ENCODE data around the gene UGT1A10. TPM values are rescaled to one million over a fixed set of nuclear protein-coding genes. Genes with fewer than 3 reads are reported as not detected.

Gene UGT1A10
- total and polyA plus RNA-seq, 2 of the 13 experiments (the other 11 are each of a cell fraction or from before 2014, with no cell fraction given), result not detected

GRCh38 chr2:233605680-233606079, 30.6 kb upstream of the UGT1A10 start:
- Histone ChIP-seq H3K4me2 (ENCODE audit: low read depth, low read length) (no peak overlapping the region), H3K4me3 (replicated peaks in 1 of 3; ENCODE audit: insufficient read depth in 1 of 3, low read depth in 2 of 3, low read length in 3 of 3) (no peak overlapping the region), H3K9me3 (ENCODE audit: low read length) (no peaks in the 10 kb centered on the region), H2AFZ (ENCODE audit: low read length) (no peak overlapping the region), H3K4me1 (ENCODE audit: insufficient read depth, low read length) (peaks cover 9% of the 10 kb centered on the region), H4K20me1 (ENCODE audit: insufficient read depth, low read length) (no peaks in the 10 kb centered on the region), H3K27ac (ENCODE audit: extremely low read length, insufficient read depth, low read length) (no peak overlapping the region), H3K27me3 (ENCODE audit: control insufficient read depth in 1 of 2, insufficient read depth in 2 of 2, low read length in 2 of 2) (0 out of 5 replicates have a peak, but pooled peaks cover 0 to 1% of the 10 kb centered on the region in 2 experiments), H3K9ac (ENCODE audit: insufficient read depth, low read depth, low read length) (no peak overlapping the region), H3K36me3 (replicated peaks in 1 of 2; ENCODE audit: control insufficient read depth in 1 of 2, insufficient read depth in 2 of 2, low read length in 2 of 2) (no peaks in the 10 kb centered on the region), H3K79me2 (ENCODE audit: insufficient read depth, low read length) (no peaks in the 10 kb centered on the region)
- no peak for ATAC-seq
- BruUV-seq (replicated peaks), result no TSS peak
- 27% methylated on average over 1 of the region's 1 CpG for WGBS (ENCODE audit: low lambda C conversion rate)
- ChIA-PET CTCF (ENCODE audit: low intra/inter-chr PET ratio, low total read pairs) (no interaction called here), POLR2A (no interaction called here)
- in situ Hi-C loops (cut with HindIII; ENCODE audit: extremely low pct_ligation_motif_present, low pct_unique_long_range_greater_than_20kb), result no loop called here
- intact Hi-C loops (cut with micrococcal nuclease; ENCODE audit: unreplicated experiment), result no loop called here
- FAIRE-seq, result no peak
- no peak for DNase-seq (ENCODE audit: low spot score)
- TF ChIP-seq KDM6A (CRISPR knock-in tag; IDR thresholded peaks at IDR 0.05; ENCODE audit: low read depth) (no peak), MTF1 (CRISPR knock-in tag; IDR thresholded peaks at IDR 0.05) (no peak), TEAD2 (CRISPR knock-in tag; IDR thresholded peaks at IDR 0.05) (no peak), ZNF446 (CRISPR knock-in tag; IDR thresholded peaks at IDR 0.05) (no peak), NCOA1 (CRISPR knock-in tag; IDR thresholded peaks at IDR 0.05) (no peak), YEATS2 (CRISPR knock-in tag; IDR thresholded peaks at IDR 0.05; ENCODE audit: borderline replicate concordance) (no peak), RXRB (CRISPR knock-in tag; IDR thresholded peaks at IDR 0.05; ENCODE audit: borderline replicate concordance) (no peak), TBL1XR1 (IDR thresholded peaks at IDR 0.05; ENCODE audit: borderline replicate concordance, low read length, partially characterized antibody) (no peak), ARNT (IDR thresholded peaks at IDR 0.05) (no peak), NFYB (CRISPR knock-in tag; IDR thresholded peaks at IDR 0.05) (no peak), ADNP (CRISPR knock-in tag; IDR thresholded peaks at IDR 0.05) (no peak), BCLAF1 (IDR thresholded peaks at IDR 0.05) (no peak), SCMH1 (CRISPR knock-in tag; IDR thresholded peaks at IDR 0.05; ENCODE audit: borderline replicate concordance) (no peak), NRL (CRISPR knock-in tag; IDR thresholded peaks at IDR 0.05; ENCODE audit: borderline replicate concordance) (no peak), ZNF274 (CRISPR knock-in tag; IDR thresholded peaks at IDR 0.05) (no peak), HOXA5 (CRISPR knock-in tag; IDR thresholded peaks at IDR 0.05) (no peak), HINFP (CRISPR knock-in tag; IDR thresholded peaks at IDR 0.05; ENCODE audit: low read depth) (no peak), ZNF460 (CRISPR knock-in tag; IDR thresholded peaks at IDR 0.05; ENCODE audit: borderline replicate concordance) (no peak), ZFP82 (CRISPR knock-in tag; IDR thresholded peaks at IDR 0.05; ENCODE audit: borderline replicate concordance) (no peak), HOXD1 (CRISPR knock-in tag; IDR thresholded peaks at IDR 0.05) (no peak)
